GM15510 (cell line): Measurements from ENCODE around the gene CDC42.

Experiments used
- POLR2A ChIP-seq: IDR thresholded peaks from 3 replicates; pipeline ENCODE4 v1.6.1; 2011; ENCODE audit warnings: borderline replicate concordance; ENCODE audit not compliant: insufficient read length; ENCODE audit errors: extremely low read depth

CDC42 gene

DNA sequence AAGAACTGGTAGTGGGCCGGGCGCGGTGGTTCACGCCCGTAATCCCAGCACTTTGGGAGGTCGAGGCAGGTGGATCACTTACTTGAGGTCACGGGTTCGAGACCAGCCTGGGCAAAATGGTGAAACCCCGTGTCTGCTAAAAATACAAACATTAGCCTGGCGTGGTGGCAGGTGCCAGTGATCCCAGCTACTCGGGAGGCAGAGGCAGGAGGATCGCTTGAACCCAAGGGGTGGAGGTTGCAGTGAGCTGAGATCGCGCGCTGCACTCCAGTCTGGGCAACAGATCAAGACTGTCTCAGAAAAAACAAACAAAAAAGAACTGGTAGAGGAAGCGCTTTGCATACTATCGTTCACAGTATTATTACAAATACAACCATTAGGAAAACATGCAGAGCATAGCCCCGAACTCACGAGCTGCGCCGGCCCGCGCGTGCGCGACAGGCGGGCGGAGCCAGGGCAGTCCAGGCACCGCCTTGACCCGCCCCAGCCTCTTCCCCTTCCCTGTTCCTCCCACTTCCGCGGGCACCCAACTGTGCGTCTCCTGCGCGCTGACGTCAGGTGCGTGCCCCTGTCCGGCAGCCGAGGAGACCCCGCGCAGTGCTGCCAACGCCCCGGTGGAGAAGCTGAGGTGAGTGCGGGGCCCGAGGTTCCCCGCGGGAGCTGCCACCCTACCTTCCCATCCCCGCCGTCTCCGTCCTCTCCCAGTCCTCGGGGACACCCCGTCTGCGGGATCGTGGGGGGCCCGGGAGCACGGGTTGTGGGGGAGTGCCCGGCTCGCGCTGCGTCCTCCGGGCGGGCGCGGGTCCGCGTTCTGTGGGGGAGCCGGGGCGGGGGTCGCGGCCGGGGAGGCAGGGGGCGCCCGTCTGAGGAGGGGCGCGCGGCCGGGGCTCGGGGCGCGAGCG is at the start of gene CDC42:
CDC42 (plus strand) TSS at position 595 of the 902 bp plus-strand sequence. CDS start 25,770 bp downstream, outside the sequence.
- peak; percentile 96 for TF ChIP-seq POLR2A

DNA sequence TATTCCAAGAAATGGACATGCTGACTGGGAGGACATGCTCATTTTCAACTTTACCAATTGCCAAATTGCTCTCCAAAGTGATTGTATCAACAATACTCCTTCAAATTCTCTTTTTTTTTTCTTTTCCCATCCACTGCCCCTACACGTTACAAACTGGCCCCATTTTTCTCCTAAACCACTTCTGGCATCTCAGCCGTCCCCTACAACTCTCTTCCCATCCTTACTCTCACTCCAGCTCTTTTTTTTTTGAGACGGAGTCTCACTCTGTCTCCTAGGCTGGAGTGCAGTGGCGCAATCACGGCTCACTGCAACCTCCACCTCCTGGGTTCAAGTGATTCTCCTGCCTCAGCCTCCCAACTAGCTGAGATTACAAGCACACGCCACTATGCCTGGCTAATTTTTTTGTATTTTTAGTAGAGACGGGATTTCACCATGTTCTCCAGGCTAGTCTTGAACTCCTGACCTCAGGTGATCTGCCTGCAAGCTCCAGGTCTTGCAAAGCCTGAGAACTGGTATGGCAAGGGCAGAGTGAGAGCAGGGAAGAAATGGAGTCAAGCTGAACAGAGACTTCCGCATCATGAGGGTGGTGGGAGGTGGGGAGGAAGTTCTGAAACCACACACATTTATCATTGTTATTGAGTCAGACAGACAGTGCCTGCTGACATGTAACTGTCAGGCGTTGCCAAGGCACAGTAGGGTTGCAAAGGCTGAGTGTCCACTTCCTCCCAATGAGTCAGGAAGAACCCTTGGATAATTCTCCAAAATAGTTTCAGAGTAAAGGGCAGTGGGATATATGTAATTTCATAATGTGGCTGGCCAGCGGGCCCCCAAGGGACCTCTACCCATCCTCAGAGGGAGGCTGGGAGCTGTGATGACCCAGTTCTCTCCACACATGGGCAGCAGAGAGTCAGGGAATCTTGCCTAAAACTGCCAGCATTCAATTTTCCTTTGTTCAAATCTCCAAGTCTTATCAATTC is 33.6 kb upstream of the CDC42 start:
- no peak for TF ChIP-seq POLR2A

DNA sequence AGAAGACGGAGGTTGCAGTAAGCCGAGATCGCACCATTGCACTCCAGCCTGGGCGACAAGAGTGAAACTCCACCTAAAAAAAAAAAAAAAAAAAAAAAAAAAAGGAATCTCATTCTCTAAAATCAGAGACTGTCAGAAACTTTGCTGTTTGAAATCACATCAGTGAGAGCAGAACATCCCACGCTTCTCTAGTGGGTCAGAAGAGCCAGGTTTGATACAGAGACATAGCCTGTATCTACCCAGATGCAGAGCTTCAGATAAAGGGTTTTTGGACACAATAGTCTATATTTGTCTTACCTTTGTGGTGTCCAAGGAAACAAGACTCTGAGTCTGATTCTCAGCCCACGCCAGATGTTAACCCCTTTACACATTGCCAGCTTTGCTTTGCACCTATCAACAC is 31.4 kb upstream of the CDC42 start:
- TF ChIP-seq POLR2A, result no peak

DNA sequence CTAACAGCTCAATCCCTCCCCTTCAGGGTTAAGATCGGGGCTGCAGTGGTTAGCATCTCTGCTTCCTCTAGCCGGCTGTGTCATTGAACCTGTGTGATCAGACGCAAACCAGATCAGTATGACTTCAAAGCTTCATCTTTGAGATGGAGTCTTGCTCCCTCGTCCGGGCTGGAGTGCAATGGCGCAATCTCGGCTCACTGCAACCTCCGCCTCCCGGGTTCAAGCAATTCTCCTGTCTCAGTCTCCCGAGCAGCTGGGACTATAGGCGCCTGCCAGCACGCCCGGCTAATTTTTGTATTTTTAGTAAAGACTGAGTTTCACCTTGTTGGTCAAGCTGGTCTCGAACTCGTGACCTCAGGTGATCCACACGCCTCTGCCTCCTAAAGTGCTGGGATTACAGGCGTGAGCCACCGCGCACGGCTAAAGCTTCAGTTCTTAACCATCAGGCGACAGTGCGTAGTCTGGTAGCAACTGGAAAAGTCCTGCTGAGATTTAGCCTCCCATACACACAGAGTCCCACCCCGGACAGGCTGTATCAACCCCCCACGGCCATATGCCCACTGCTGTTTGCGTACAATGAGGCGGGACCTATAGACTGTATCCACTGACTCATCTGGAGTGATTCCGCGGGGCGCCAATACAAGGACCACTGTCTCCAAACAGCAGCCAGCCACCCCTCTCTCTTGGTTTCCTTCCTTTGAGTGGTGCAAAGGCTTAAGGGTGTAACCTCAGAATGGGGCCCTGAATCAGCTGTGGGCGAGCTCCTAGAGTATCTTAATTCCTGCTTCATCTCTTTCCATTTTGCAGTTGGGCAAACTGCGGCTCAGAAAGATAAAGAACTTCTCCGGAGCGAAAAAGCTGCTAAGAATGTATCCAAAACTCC is 27.8 kb upstream of the CDC42 start:
- TF ChIP-seq POLR2A, result no peak

DNA sequence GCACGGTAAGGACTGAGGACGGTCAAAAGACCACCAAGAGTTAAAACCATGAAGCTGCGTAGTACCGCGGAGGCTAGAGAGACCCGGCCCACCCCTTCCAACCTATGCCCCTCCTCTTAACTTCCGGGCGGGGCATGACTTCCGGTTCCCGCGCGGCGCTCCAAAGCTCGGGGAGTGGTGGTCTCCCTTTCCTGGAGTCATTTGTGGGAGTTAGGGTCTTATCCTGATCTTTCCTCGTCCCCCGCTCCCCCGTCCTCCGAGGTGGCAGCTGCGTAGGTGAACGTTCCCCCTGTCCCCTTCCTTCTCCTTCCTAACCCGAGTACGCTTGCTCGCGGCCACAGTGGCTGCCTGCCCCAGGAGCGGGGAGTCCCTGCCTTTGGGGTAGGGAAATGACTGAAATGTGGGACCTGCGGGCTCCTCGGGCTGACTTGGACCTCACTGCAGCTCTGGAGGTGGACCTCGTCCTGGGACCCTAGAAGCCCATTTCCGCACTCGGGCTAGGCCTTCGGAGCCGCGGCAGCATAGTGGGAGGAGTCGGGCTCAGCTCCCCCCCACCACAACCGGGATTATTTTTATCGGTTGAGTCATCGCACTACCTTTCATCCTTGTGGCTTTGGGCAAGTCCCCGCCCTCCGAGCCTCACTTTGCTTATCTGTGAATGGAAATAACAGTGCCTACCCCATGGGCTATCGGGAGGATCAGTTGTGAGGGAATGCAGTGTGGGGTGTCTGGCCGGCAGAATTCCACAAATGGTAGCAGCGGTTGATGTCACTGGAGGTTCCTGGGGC is 26.9 kb upstream of the CDC42 start:
- TF ChIP-seq POLR2A, result peak; percentile 80

DNA sequence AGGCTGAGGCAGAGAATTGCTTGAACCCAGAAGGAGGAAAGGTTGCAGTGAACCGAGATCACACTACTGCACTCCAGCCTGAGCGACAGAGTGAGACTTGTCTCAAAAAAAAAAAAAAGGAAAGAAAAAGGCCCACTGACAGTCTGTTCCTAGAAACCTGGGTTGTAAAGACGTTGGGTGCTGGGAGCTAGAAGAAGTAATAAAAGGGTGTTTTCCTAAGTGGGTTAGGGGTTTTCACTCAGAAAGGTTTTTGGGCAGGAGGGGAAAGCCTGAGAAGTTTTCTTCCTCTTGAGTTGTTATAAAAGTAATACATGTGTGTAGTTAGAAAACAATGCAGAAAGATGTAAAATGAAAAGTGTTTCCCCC is 25.6 kb upstream of the CDC42 start:
- TF ChIP-seq POLR2A, result no peak

DNA sequence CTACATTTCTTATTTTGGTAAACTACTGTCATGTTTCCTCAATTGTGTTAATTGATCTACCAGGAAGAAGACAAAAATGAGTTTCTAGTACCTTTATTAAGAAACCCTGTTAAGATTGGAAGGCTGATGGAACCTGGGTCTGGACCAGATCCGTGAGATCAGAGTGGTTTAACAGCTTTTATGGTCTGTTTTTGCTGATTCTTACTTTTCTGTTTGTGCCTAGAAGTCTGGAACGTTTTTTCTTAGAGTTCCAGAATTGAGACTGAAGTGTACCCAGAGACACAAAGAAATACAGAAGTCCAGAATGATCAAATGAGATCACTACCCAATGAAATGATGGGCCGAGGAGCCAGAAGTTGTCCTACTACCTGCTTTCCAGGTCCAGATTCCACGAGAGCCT is 22.5 kb upstream of the CDC42 start:
- no peak for TF ChIP-seq POLR2A

DNA sequence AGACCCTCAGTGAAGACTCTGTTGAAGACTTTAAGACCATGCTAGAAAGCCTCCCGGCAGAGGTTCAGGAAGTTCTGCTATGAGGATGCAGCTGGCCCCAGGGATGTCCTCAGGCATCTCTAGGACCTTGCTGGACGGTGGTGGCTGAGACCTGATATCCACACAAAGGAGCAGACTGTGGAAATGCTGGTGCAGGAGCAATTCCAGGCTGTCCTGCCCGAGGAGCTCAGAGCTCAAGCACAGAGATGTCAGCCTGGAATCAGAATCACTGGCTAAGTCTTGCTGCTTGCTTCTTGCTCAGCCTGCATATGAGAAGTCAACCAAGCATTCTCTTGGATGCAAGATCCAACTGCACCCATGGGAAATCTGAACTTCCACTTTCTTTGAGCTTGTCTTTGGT is 22.0 kb upstream of the CDC42 start:
- TF ChIP-seq POLR2A, result no peak

DNA sequence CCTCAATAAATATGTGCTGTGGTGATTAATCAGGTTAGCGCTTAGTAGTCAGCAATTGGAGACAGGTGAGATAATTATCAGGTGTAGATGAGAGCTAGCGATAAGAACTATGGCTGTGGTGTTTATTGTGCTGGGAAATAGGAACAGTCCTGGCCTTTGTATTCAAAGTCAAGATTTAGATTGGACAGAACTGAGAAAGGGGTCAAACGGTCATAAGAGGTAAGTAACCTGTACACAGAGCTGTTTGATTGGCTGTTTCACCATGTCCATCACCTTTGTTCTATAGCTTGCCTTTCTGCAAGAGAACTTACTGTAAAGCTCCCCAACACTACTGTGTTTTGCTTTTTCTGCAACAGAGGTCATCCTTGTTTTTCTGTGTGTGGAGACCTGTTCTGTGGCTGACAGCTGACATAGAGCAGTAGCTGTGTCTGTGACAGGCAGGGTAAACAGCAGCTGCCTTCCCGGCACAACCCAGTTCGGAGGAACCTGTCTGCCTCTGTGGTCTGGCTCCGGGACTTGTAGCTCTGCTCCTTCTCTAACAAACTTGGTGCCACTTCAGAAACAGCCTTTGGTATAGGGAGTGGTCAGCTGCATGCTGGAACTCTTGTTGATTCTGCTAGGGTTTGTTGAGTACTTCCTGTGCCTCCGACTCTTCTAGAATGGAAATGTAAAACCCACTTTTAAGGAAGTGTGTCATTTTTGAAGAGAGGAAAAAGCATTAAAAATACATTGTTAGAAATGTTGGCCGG is 21.1 kb upstream of the CDC42 start:
- no peak for TF ChIP-seq POLR2A

DNA sequence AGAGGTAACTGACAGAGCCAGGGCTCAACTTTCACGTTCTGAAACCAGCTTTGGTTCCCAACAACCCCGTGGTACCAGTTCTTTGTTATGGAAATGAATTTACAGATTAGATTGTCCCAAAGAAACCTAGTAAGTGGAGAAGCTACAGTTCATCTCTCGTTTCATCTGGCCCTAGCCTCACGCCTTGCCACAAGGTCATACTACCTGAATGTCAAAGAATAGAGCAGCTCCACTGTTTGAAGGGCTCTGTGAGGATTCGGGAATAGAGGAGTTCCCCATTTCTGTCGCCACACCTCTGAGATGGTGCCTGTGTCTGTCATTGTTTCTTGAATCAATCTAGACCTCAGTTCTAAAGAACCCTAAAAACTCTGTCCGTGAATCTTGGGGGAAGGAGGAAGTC is 15.0 kb upstream of the CDC42 start:
- TF ChIP-seq POLR2A, result no peak

DNA sequence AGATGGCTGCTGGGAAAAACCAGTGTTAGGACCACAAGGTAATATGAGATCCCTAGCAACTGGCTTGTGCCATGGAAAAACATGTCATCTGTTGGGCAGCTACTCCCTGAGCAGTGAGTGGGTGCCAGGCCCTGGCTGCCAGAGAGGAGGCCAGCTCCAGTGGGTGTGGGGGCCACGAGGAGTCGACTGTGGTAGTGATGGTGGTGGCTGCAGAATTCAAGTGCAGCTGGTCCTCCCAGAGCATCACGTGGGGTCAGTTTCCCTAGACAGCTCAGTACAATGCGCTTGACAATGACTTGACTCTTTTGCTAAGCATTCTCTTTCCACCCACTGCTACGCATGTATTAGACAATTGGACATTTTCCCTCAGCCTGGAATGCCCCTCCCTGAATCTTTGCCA is 14.5 kb upstream of the CDC42 start:
- no peak for TF ChIP-seq POLR2A

DNA sequence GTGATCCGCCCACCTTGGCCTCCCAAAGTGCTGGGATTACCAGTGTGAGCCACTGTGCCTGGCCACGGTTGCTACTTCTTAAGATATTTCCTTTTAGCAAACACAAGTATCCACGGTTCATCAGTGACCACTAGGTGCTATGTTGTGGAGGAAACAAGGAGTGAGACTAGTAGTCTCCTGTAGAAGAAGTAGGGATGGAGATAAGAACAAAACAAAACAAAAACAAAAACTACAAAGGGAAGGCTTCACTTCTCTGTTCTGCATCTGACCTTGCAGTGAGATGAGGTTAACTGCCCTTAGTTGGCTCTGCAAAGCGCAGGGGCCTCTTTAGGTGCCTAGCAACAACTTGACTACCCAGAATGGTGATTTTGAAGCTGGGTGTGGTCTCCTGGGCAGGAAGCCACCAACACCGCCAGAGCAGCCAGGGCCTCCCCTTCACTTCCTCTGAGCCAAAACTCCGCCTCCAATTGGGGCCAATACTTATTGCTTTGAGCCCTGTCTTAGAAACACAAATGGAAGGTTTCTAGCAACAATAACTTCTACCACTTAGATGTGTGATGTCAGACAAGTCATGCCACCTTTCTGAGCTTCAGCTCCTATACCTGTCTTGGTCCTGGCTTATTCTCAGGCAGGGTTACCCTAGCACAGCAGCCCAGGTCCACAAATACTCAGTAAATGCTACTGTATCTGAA is 12.8 kb upstream of the CDC42 start:
- peak; percentile 48 for TF ChIP-seq POLR2A
